Peyer's patch (tissue), 4 donors: Measurements from ENCODE around the gene AIG1.

ENCODE experiments used
- CTCF ChIP-seq, 6 experiments: fragments of 450-650 bp in 4 of 6; fragments of 200-600 bp in 2 of 6; sonication (generic) in 1 of 6; IDR thresholded peaks; one replicate each; pipeline ENCODE4 v1.5.1; 2017 to 2019; ENCODE audit warnings: antibody characterized with exemption in 6 of 6, mild to moderate bottlenecking in 3 of 6, moderate library complexity in 1 of 6
- POLR2A ChIP-seq, 2 donors: fragments of 450-650 bp; IDR thresholded peaks; one replicate each; pipeline ENCODE4 v1.5.1; 2017; ENCODE audit warnings: antibody characterized with exemption in 2 of 2, mild to moderate bottlenecking in 2 of 2, moderate library complexity in 2 of 2

GRCh38 chr6:143125455-143125854 is 64.8 kb downstream of the AIG1 start:
- TF ChIP-seq POLR2A (IDR thresholded peaks at IDR 0.05) (no peak), CTCF (IDR thresholded peaks at IDR 0.05) (no peak)
